Cerebellar nuclear complex (tissue), 1 donor: Measurements from ENCODE around the gene GIPC1.

Experiments
- DNase-seq, 2 experiments: peaks; one replicate each; lab custom pipeline; 2025; lab: John Stamatoyannopoulos, UW

Gene GIPC1

GRCh38 chr19:14494411-14494810 is 1.5 kb downstream of the GIPC1 start:
- no peak for DNase-seq

DNA sequence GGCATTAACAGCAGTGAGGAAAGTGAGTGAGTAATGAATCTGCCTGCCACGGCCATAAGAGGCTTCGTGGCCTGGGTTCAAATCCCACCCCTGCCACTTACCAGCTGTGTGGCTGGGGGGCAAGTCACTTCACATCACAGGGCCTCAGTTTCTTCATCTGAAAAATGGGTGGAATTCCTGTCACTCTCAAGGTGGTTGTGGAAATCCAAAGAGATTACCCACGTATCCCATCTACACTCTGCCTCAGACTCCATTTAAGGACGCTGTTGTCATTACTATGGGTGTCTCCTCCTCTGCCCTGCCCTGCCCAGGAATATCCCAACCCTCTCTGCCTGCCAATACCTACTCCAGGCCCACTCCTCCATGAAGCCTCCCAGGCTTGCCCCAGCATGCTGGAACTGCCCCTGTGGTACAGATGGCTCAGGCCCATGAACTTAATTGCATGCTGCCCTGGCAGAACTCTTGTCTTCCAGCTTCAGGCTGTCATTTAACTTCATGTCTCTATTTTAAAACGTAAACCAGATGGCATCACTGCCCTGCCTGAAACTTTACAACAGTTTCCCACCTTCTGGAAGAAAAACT is 3.1 kb downstream of the GIPC1 start:
- DNase-seq: no peak

GRCh38 chr19:14487370-14488125 is 8.4 kb downstream of the GIPC1 start:
- no peak for DNase-seq

DNA sequence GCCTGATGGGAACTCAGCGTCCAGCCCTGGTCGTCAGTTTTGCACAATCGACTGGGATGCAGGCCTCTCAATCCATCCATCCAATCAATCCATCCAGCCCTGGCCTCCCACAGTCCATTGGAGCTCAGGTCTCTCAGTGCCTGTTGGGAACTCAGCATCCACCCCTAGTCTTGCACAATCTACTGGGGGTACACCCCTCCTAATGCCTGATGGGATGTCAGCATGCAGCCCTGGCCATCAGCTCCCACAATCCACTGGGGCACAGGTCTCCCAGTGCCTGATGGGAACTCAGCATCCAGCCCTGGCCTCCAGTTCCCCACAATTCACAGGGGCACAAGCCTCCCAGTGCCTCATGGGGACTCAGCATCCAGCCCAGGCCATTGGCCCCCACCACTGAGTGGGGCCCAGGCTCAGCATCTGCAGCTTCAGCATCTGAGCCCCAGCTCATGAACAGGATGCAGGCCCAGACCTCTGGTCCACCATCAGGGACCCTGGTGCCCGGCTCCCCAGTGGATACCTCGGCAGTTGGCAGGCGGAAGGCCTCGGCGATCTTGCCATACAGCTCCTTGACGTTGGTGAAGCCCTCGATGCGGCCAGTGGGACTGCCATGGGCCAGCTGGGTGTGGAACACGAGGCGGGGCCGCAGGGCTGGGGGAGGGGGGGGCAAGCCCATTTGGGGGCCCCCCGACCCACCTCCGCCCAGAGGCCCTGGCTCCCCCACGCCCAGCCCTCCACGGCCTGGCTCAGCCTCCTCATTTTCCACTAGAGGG is 13.6 kb downstream of the GIPC1 start:
- no peak for DNase-seq

DNA sequence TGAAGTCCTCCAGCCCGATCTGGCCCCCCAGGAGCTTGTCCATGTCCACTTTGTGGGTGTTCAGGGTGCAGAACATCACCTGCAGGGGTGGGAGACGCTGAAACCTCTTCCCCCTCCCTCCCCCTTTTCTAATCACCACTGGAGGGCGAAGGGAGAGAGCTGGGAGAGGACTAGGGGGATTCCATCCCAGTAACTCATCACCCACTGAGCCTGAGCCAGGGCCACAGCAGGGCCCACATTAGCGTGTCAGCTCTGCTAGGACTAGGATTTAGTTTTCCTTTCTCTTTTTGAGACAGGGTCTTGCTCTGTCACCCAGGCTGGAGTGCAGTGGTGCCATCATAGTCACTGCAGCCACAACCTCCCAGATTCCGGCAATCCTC is 15.2 kb downstream of the GIPC1 start:
- DNase-seq: no peak

DNA sequence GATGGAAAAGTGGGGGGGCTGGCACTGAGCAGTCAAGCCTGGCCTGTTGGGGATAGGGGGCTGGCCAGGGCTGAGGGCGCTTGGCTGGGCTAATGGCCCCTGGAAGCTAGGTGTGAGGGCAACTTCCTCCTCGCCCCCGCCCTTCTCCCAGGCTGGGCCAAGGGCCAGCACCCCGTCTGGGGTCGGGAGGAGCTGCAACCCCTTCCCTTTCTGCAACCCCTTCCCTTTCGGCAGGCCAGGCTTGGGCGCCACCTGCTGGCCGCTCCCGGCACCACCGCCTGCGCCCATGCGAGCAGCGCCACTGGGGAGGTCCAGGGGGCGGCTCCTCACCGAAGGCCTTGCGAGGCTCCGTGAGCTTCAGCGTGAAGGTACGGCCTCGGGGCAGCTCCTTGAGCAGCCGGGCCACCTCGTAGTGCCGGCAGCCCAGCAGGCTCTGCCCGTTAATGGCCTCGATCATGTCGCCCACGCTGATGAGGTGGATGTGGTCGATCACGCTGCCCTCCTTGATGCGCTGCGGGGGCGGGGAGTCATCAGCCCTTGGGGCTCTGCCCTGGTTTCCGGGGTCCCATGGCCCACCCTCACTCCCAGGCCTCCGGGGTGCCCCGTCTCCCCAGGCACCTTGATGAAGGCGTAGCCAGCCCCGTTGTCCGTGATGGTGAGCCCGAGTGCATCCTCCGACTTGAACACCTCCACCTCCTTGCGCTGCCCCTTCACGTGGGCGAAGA is 15.8 kb downstream of the GIPC1 start:
- no peak for DNase-seq

GRCh38 chr19:14479309-14479974 is 16.5 kb downstream of the GIPC1 start:
- DNase-seq: no peak

DNA sequence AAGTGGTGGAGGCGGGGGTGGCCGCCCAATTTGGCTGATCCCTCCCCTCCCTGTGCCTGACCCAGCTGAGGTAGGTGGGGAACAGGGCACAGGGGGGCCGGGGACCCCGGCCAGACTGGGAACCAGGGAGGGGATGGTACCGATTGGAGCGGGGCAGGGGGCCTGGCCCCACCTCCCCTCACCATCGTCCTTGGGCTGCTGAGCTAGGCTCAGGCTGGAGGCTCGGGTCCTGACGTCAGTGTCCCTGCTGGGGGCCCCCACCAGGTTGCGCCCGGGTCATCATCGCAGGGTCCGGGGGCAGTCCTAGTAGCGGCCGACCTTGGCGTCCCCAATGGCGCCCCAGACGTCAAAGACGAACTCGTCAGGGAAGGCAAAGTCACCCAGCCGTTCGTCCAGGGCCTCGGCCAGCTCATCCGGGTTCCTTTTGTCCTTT is 17.8 kb downstream of the GIPC1 start:
- no peak for DNase-seq

- DNase-seq: no peak
These were observed 18.4 kb downstream of the GIPC1 start for GRCh38 chr19:14477418-14478112.

DNA sequence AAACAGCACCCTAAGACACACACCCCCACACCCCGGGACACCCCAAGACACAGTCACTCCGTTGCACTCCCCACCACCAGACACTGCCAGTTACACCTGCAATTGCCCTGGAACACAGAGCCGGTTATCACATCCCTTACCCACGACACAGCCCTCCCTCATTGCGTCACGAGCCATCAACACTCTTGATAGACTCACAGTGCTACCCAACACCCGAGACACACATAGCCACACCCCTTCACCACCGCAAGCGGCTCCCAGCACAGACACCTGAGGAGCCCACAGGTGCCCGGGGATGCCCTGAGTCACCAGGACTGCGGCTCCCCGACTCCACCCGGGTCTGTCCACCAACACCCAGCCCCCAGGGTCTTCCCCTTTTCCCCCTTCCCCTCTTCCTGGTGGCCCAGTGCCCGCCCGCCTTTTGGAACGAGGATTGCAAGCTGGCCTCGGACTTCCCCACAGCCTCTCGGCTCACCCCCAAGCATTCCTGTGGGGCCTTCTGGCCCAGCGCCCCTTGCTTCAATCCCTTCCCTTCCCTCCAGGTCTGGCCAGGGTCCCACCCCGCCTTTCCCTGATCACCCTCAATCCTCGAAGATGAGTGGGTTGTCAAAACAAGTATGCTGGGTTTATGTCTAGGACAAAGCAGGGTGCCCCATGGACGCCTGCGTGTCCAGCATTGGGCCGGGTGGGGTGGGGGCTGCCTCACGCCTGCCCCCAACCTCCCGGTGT is 19.1 kb downstream of the GIPC1 start:
- no peak for DNase-seq

DNA sequence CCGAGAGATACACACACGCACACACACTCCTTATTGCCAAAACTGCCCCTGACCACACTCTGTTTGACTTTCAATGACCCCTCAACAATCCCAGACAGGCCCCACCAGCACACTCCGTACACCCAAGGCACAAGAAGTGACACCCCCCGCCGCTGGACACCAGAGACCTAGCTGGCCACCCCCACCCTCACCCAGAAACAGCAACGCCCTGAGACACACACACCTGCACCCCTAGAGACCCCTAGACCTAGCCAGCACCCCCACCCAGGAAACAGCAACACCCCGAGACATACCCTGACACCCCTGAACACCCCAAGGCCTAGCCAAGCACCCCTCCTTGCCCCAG is 19.6 kb downstream of the GIPC1 start:
- no peak for DNase-seq

DNA sequence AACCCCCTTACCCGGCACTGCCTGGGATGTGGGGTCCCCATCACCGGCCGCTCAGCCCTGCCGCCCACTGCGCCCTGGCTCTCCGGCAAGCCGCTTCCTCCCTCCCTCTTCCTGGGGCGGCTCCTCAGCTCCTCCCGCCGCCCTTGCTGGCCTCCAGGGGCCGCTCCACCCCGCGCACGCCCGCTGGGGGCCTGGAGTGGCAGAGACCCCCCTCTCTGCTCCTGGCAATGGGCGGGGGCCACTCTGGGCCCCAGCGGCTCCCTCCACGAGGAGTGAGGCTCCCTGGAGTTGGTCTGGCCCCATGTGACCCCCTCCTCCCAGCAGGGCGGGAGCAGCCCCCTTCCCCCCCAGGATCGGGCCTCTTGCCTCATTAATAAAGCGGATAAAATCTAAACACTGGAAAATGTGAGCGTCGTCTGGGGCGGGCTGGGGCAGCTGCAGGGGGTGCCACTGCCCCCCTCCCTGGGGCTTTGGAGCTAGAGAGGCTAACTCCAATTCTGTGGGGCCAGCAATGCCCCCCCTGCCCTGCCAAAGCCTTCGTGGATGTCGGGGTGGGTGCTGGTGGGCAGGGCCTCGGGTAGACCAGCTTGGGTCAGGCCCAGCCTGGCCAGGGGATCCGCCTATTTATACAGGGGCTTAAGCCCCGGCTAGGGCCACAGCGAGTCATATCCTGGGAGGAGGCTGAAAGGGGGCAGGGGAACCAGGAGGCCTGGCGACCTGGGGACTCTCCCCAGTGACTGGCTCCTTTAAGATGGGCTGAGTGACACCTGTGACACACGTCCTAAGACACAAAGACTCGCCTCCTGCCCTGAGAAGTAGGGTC is 20.5 kb downstream of the GIPC1 start, which contains the start of gene PTGER1:
TSS of gene PTGER1 (minus strand) at position 104 of the 823 bp plus-strand sequence. CDS start 1,034 bp downstream, outside the sequence.
- DNase-seq: no peak

DNA sequence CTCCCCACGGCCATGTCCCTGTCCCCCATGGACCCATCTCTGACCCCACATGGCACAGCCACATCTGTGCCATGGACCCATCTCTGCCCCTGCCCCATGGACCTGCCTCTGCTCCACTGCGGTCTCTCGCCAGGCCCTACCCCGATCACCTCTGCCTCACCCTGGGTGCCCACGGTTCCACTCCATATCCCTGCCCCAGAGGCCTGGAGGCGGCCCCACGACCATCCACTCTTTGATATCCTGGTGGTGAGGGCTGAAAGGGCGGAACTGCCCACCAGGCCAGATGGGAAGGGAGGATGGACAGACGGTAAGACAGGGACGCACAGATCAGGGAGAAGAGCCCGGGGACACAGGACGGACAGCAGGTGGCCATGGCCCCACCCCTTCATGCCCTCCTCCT is 21.1 kb downstream of the GIPC1 start:
- no peak for DNase-seq

GRCh38 chr19:14473978-14474578 is 21.8 kb downstream of the GIPC1 start:
- DNase-seq: no peak

- no peak for DNase-seq
These were observed 22.6 kb downstream of the GIPC1 start for GRCh38 chr19:14473073-14473977.

DNA sequence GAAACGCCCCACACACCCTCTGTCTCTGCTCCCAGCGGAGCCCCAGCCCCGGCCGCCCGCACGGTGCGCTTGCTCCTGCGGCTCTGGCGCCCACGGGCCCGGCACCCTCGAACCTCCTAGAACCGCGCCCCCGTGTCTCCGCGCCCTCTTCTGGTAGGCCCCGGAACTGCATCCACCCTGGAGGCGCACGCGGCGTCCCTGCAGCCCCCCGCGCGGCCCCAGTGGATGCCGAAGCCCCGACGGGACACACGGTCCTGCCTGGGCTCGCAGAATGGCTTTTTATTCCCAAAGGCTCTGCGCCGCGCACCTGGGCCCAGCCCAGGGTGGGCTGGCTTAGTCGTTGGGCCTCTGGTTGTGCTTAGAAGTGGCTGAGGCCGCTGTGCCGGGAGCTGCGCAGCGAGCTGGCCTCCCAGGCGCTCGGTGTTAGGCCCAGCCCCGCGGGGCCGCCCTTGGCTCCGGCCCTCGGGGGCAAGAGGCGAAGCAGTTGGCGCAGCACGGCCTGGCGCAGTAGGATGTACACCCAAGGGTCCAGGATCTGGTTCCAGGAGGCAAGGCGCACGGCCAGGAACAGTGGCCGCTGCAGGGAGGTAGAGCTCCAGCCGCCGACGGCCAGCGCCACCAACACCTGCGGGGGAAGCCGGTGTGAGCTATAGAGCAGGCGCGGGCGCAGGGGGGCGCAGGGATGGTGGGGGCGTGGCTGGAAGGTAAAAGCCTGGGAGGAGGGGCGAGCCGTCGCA is 23.6 kb downstream of the GIPC1 start:
- no peak for DNase-seq

GRCh38 chr19:14471436-14472187 is 24.3 kb downstream of the GIPC1 start:
- no peak for DNase-seq
